ENCODE data around the gene EIF4E2.

Gene EIF4E2

GRCh38 chr2:232542715-232543467 is 7.6 kb upstream of the EIF4E2 start:
- H3K4me3 ChIP-seq (ENCODE audit: low read depth, low read length): no peak overlapping the region
- no peak for DNase-seq (ENCODE audit: low read depth)
- TF ChIP-seq CTCF (IDR thresholded peaks at IDR 0.05; ENCODE audit: control insufficient read depth, extremely low read depth, insufficient read depth): no peak

- DNase-seq (ENCODE audit: low read depth): no peak
- TF ChIP-seq CTCF (IDR thresholded peaks at IDR 0.05; ENCODE audit: control insufficient read depth, extremely low read depth, insufficient read depth): no peak
- H3K4me3 ChIP-seq (ENCODE audit: low read depth, low read length): no peak overlapping the region
Observed at GRCh38 chr2:232543491-232543890, 7.0 kb upstream of the EIF4E2 start.

GRCh38 chr2:232543928-232544631 is 6.4 kb upstream of the EIF4E2 start:
- no peak for TF ChIP-seq CTCF (IDR thresholded peaks at IDR 0.05; ENCODE audit: control insufficient read depth, extremely low read depth, insufficient read depth)

GRCh38 chr2:232544674-232545073 is 5.8 kb upstream of the EIF4E2 start:
- no peak overlapping the region for H3K4me3 ChIP-seq (ENCODE audit: low read depth, low read length)
- no peak for TF ChIP-seq CTCF (IDR thresholded peaks at IDR 0.05; ENCODE audit: control insufficient read depth, extremely low read depth, insufficient read depth)
- DNase-seq (ENCODE audit: low read depth): no peak

More at GRCh38 chr2:232543928-232544631, 6.4 kb upstream of the EIF4E2 start:
- DNase-seq (ENCODE audit: low read depth): no peak
- H3K4me3 ChIP-seq (ENCODE audit: low read depth, low read length): no peak overlapping the region

- H3K4me3 ChIP-seq (ENCODE audit: low read depth, low read length): no peak overlapping the region
- no peak for DNase-seq (ENCODE audit: low read depth)
- no peak for TF ChIP-seq CTCF (IDR thresholded peaks at IDR 0.05; ENCODE audit: control insufficient read depth, extremely low read depth, insufficient read depth)
Observed at GRCh38 chr2:232545511-232546375, 4.7 kb upstream of the EIF4E2 start.

GRCh38 chr2:232547991-232548390 is 2.5 kb upstream of the EIF4E2 start:
- no peak for TF ChIP-seq CTCF (IDR thresholded peaks at IDR 0.05; ENCODE audit: control insufficient read depth, extremely low read depth, insufficient read depth)
- DNase-seq (ENCODE audit: low read depth): no peak
- H3K4me3 ChIP-seq (ENCODE audit: low read depth, low read length): no peak overlapping the region
